Kidney epithelial cell (primary cell): ENCODE results near the gene STAC. TPM values are rescaled to one million over a fixed set of nuclear protein-coding genes. Genes with fewer than 3 reads are reported as not detected.
"Not testable (repeated sequence)": the region's sequence is repeated elsewhere in the genome, so short reads cannot be mapped to it uniquely, and the experiment has no call there.

Experiments
- DNase-seq: peaks from one replicate; pipeline ENCODE4 v3.0.0-alpha.2; 2010; ENCODE audit warnings: low read depth
- H3K27me3 ChIP-seq: 2 replicates; pipeline ENCODE4 v1.6.0; 2011; ENCODE audit warnings: low read length; ENCODE audit not compliant: control insufficient read depth, insufficient read depth
- H3K36me3 ChIP-seq: 2 replicates; pipeline ENCODE4 v1.5.1; 2011; ENCODE audit warnings: low read length; ENCODE audit not compliant: control insufficient read depth, insufficient read depth
- H3K4me3 ChIP-seq: 2 replicates; pipeline ENCODE4 v1.5.1; 2011; ENCODE audit warnings: low read depth, mild to moderate bottlenecking, control low read depth, low read length
- total RNA-seq: library from RNA; depleted of rRNA; stranded (reverse); fragments of >200 nt; gene quantifications from 2 replicates; pipeline ENCODE4 v1.2.3, GENCODE V29; 2015
- TF ChIP-seq, protein P1 (sequence below): IDR thresholded peaks from 2 replicates; pipeline ENCODE4 v1.5.1; 2011; ENCODE audit warnings: mild to moderate bottlenecking, moderate library complexity, low read length, control low read depth, inconsistent platforms; ENCODE audit not compliant: insufficient read depth, poor library complexity, severe bottlenecking

Gene STAC
- total RNA-seq, 1 donor from 2014 or later, result 15.3 TPM

DNA sequence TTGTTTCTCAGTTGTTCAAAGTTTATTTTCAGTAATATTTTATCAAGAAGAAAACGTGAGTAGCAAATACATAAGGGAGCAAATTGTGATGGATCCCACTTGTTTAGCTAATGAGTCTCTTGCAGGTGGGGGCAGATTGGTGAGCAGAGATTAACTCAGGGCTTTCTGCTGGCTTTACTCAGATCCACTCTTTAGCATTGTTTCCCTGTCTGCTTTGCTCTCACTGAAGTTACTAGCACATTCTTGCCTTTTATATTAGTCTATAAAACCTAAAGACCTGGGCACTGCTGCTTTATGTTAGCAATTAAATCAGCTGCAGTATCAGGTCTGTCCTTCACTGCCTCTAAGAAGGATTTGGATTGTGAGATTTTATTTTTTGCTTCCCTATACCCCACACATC, 71.5 kb downstream of the STAC start:
- TF ChIP-seq, protein P1, sequence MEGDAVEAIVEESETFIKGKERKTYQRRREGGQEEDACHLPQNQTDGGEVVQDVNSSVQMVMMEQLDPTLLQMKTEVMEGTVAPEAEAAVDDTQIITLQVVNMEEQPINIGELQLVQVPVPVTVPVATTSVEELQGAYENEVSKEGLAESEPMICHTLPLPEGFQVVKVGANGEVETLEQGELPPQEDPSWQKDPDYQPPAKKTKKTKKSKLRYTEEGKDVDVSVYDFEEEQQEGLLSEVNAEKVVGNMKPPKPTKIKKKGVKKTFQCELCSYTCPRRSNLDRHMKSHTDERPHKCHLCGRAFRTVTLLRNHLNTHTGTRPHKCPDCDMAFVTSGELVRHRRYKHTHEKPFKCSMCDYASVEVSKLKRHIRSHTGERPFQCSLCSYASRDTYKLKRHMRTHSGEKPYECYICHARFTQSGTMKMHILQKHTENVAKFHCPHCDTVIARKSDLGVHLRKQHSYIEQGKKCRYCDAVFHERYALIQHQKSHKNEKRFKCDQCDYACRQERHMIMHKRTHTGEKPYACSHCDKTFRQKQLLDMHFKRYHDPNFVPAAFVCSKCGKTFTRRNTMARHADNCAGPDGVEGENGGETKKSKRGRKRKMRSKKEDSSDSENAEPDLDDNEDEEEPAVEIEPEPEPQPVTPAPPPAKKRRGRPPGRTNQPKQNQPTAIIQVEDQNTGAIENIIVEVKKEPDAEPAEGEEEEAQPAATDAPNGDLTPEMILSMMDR, result no peak
- DNase-seq, result no peak
- no peak overlapping the region for H3K4me3 ChIP-seq
- H3K36me3 ChIP-seq, result peaks cover 1% of the 10 kb centered on the region
- no peaks in the 10 kb centered on the region for H3K27me3 ChIP-seq

DNA sequence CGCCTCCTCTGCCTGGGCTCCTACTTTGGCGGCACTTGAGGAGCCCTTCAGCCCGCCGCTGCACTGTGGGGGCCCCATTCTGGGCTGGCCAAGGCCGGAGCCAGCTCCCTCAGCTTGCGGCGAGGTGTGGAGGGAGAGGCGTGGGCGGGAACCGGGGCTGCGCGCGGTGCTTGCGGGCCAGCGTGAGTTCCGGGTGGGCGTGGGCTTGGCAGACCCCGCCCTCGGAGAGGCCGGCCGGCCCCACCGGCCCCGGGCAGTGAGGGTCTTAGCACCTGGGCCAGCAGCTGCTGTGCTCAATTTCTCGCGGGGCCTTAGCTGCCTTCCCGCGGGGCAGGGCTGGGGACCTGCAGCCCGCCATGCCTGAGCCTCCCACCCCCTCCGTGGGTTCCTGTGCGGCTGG, 72.9 kb downstream of the STAC start:
- H3K4me3 ChIP-seq, DNase-seq, H3K27me3 ChIP-seq, H3K36me3 ChIP-seq: not testable (repeated sequence)

DNA sequence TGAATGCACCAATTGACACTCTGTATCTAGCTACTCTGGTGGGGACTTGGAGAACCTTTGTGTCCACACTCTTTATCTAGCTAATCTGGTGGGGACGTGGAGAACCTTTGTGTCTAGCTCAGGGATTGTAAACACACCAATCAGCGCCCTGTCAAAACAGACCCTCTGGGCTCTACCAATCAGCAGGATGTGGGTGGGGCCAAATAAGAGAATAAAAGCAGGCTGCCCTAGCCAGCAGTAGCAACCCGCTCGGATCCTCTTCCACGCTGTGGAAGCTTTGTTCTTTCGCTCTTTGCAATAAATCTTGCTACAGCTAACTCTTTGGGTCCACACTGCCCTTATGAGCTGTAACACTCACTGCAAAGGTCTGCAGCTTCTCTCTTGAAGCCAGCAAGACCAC, 73.6 kb downstream of the STAC start:
- H3K4me3 ChIP-seq, H3K36me3 ChIP-seq, DNase-seq, H3K27me3 ChIP-seq: not testable (repeated sequence)

DNA sequence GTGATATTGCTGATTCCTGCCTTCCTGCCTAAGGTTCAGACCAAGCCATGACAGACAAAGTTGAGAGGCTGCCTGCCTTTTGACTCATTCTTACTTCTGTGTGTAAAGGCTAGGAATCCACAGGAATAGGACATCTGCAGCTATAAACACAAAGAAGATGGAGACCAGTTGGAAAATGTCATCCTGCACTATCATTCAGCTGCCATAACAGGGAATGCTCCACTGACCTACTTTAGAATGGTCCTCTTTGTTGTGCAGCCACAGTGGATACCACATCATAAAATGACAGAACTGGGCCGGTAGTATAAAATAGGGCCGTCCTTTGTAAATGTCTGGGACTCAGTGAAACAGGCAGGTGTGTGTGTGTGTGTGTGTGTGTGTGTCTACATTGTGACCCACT, 75.1 kb downstream of the STAC start:
- Histone ChIP-seq H3K4me3 (no peak overlapping the region), H3K27me3 (no peaks in the 10 kb centered on the region), H3K36me3 (peaks cover 1% of the 10 kb centered on the region)
- TF ChIP-seq, protein P1, result no peak
- DNase-seq, result no peak

DNA sequence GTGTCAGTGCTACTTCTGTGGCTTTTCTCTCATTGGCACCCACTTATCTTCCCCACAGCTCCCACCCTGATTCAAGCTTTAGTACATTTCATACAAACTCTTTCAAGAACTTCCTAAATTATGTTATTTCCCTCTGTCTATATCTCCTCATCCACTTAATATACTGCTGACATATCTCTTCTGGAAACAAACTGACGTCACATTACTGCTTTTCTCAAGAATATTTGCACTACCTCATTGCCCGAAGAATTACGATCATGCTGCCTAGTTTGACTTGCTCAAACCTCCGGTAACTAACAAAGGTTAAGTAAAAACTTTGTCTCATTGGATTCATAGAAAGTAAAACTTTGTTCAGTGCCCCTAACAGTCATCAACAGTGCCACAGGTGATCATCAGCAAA, 76.5 kb downstream of the STAC start:
- H3K4me3 ChIP-seq, result no peak overlapping the region
- TF ChIP-seq, protein P1, result no peak
- no peak for DNase-seq
- H3K27me3 ChIP-seq, result no peaks in the 10 kb centered on the region
- H3K36me3 ChIP-seq, result peaks cover 1% of the 10 kb centered on the region

DNA sequence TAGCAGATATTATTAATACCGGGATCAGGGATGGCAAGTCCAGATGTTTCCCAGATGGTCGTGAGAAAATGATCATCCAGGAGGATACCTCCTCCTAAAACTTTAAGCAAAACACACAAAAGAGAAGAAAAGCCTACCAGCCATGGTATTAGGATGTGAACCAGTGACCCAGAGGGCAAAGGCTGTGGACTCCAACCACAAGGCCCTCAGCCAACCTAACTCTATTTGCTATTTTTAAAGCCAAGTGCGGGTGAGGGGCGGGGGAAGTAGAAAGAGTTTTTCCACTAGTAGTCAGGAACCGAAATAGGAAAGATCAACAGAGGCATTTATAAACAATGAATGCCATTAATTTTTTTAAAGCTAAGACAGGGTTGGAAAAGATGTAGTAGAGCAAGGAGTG, 77.4 kb downstream of the STAC start:
- Histone ChIP-seq H3K27me3 (no peaks in the 10 kb centered on the region), H3K36me3 (peaks cover 1% of the 10 kb centered on the region), H3K4me3 (no peak overlapping the region)
- TF ChIP-seq, protein P1, result no peak
- DNase-seq, result no peak

DNA sequence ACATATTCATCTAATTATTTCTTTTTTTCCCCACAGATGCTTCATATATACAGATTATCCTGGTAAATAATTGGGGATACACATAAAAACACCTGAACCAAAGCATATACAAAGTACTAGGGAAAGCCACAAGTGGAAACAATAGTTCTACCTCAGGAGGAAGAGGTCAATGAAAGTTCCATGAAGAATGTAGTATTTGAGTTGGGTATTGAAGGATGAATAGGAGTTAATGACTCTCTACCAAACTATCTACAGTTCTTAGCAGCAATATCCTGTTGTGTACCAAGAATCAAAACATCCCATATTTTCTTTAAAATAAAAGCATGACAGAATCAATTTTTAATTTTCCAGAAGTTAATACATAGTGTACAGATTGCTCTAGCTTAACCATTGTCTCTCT, 78.9 kb downstream of the STAC start:
- H3K4me3 ChIP-seq, result no peak overlapping the region
- no peak for DNase-seq
- H3K27me3 ChIP-seq, result no peaks in the 10 kb centered on the region
- TF ChIP-seq, protein P1, result no peak
- peaks cover 1% of the 10 kb centered on the region for H3K36me3 ChIP-seq
